Retinal pigment epithelial cell (primary cell): ENCODE results near the gene CLEC7A.

Source experiments
- DNase-seq: peaks from one replicate; pipeline ENCODE4 v3.0.0-alpha.2; 2010; ENCODE audit warnings: low read depth
- H3K4me3 ChIP-seq: 2 replicates; pipeline ENCODE4 v1.5.1; 2011; ENCODE audit warnings: mild to moderate bottlenecking, low read length, control low read depth, moderate library complexity
- TF ChIP-seq, protein P1 (sequence below): conservative IDR thresholded peaks from 2 replicates; pipeline ENCODE4 v1.5.1; 2011; ENCODE audit warnings: low read depth, low read length, control low read depth, inconsistent platforms

Gene CLEC7A

GRCh38 chr12:10069976-10070375 is 60.0 kb downstream of the CLEC7A start:
- TF ChIP-seq, protein P1, sequence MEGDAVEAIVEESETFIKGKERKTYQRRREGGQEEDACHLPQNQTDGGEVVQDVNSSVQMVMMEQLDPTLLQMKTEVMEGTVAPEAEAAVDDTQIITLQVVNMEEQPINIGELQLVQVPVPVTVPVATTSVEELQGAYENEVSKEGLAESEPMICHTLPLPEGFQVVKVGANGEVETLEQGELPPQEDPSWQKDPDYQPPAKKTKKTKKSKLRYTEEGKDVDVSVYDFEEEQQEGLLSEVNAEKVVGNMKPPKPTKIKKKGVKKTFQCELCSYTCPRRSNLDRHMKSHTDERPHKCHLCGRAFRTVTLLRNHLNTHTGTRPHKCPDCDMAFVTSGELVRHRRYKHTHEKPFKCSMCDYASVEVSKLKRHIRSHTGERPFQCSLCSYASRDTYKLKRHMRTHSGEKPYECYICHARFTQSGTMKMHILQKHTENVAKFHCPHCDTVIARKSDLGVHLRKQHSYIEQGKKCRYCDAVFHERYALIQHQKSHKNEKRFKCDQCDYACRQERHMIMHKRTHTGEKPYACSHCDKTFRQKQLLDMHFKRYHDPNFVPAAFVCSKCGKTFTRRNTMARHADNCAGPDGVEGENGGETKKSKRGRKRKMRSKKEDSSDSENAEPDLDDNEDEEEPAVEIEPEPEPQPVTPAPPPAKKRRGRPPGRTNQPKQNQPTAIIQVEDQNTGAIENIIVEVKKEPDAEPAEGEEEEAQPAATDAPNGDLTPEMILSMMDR = no peak
- no peak overlapping the region for H3K4me3 ChIP-seq
- DNase-seq = no peak

DNA sequence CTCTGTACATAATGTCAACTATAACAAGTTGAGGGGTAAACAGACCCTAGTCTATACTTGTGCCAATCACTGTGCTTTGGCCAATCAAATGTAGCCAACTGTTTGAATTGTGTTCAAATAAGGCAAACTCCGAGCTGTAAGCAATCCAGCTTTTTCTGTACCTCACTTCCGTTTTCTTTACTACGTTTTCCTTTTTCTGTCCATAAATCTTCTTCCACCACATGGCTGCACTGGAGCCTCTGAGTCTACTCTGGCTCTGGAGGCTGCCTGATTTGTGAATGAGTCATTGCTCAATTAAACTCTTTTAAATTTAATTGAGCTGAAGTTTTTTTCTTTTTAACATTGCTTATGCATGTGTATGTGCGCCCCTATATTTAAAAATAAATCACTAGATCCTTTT is 60.9 kb downstream of the CLEC7A start:
- TF ChIP-seq, protein P1 = no peak
- no peak overlapping the region for H3K4me3 ChIP-seq
- no peak for DNase-seq

DNA sequence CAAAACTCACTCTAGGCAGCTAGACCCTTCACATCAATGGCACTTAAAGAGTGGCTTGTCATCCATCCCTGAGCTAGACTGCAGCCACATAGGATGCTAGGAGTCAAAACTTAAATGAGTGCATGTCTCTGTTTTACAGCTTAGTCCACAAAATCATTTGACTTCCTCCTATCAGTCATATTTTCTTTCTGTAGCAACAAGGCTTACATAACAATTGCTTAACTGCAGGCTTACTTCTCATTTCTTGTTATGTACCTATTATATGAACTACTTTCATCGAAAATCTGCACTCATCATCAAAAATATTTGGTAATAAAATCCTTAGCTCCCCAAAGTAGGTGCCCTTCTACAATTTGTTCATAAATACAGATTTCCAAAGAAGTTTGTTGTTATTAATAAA is 61.4 kb downstream of the CLEC7A start:
- TF ChIP-seq, protein P1 = no peak
- H3K4me3 ChIP-seq = no peak overlapping the region
- no peak for DNase-seq

DNA sequence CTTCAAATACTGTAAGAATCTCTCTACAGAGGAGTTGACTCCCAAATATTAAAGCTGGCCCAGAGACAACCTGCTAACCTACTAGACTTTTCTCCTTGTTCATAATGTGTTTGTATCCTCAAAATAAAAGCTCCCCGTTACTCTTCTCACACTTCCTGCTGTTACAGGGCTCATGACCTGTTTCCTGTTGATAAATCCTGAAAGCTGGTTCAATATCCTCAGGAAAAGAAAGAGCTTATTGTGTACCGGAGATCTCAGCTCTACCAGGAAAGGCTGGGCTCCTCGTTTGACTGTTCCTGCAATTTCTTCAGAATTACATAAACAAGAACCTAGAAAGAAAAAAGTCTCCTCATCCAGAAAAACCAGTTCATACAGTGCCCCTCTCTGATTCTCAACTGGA is 62.1 kb downstream of the CLEC7A start:
- H3K4me3 ChIP-seq = no peak overlapping the region
- TF ChIP-seq, protein P1 = no peak
- DNase-seq = no peak

DNA sequence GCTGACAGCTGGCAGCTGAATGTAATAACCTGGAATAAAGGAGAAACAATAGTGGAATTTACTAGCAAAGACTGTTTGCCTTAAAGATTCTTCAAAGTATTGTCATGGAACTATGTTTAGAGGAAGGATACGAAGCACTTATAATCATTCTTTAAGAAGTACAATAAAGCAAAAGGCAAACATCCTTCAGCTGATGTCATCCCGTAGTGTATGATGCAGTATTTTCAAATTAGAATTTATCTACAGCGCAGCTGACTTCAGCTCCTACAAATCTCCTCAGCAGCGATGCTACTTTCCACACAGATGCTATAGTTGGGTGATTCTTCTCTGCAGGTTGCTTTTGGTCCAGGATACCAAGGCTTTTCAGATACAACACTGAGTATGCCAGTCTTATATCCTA is 62.7 kb downstream of the CLEC7A start:
- DNase-seq = no peak
- no peak overlapping the region for H3K4me3 ChIP-seq
- TF ChIP-seq, protein P1 = no peak
